Nephron progenitor cell (in vitro differentiated cells): Measurements from ENCODE around the gene UCN2.
A peak's percentile ranks its signal among the peaks of the same experiment; 100 is the strongest.

Source experiments
- DNase-seq: peaks from one replicate; pipeline ENCODE4 v3.0.0; 2021
- H3K27ac Mint-ChIP-seq: 2 replicates; pipeline ENCODE4 v1.8.0; 2021; ENCODE audit warnings: mild to moderate bottlenecking, moderate library complexity, mixed read lengths
- H3K27me3 Mint-ChIP-seq: 2 replicates; pipeline ENCODE4 v1.8.0; 2021; ENCODE audit warnings: mild to moderate bottlenecking, low read depth, mixed read lengths; ENCODE audit not compliant: poor library complexity
- H3K36me3 Mint-ChIP-seq: 2 replicates; pipeline ENCODE4 v1.8.0; 2021; ENCODE audit warnings: low read depth, mixed read lengths
- H3K4me1 Mint-ChIP-seq: 2 replicates; pipeline ENCODE4 v1.8.0; 2021; ENCODE audit warnings: mixed read lengths
- H3K4me3 Mint-ChIP-seq: 2 replicates; pipeline ENCODE4 v1.8.0; 2021; ENCODE audit warnings: mild to moderate bottlenecking, moderate library complexity, mixed read lengths
- H3K9me3 Mint-ChIP-seq: 2 replicates; pipeline ENCODE4 v1.8.0; 2021; ENCODE audit warnings: mild to moderate bottlenecking, moderate library complexity, mixed read lengths
- TF ChIP-seq, protein P1 (sequence below): fragments of 200-600 bp; sonication (generic); IDR thresholded peaks from 2 replicates; pipeline ENCODE4 v1.5.0; 2021; ENCODE audit warnings: antibody characterized with exemption

The UCN2 gene, protein sequence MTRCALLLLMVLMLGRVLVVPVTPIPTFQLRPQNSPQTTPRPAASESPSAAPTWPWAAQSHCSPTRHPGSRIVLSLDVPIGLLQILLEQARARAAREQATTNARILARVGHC

DNA sequence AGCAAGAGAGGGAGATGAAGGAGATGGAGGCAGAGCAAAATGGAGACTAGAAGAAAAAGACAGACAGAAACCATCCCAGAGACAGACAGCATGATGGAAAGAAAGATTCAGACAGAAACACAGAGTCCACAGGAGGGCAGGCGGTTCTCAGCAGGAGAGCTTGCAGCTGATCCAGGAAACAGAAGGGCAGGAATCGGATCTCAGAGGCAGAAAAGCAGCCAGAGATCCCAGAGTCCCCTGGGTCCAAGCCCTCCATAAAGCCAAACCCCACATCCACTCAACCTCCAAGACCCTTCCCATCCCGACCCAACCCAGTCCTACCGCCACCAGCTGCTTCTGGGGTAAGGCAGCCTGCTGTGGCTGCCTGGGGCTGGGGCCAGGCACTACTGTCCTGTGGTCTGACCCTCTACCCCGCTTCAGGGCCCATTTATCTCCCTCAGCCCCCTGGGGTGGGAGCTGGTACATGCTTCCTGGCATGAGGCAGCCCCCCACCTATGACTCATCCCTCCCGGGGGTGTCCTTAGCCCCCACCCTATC lies at the start of gene UCN2:
TSS of gene UCN2 (minus strand) at position 400 of the 537 bp plus-strand sequence. CDS start 657 bp downstream, outside the sequence.
- H3K27me3 Mint-ChIP-seq, result peaks cover 2% of the 10 kb centered on the region
- H3K27ac Mint-ChIP-seq, result peak within 1 kb of the TSS; percentile 75
- no peaks in the 10 kb centered on the region for H3K36me3 Mint-ChIP-seq
- peaks cover 65% of the 10 kb centered on the region for H3K4me1 Mint-ChIP-seq
- H3K4me3 Mint-ChIP-seq, result peak within 1 kb of the TSS; percentile 28
- TF ChIP-seq, protein P1, sequence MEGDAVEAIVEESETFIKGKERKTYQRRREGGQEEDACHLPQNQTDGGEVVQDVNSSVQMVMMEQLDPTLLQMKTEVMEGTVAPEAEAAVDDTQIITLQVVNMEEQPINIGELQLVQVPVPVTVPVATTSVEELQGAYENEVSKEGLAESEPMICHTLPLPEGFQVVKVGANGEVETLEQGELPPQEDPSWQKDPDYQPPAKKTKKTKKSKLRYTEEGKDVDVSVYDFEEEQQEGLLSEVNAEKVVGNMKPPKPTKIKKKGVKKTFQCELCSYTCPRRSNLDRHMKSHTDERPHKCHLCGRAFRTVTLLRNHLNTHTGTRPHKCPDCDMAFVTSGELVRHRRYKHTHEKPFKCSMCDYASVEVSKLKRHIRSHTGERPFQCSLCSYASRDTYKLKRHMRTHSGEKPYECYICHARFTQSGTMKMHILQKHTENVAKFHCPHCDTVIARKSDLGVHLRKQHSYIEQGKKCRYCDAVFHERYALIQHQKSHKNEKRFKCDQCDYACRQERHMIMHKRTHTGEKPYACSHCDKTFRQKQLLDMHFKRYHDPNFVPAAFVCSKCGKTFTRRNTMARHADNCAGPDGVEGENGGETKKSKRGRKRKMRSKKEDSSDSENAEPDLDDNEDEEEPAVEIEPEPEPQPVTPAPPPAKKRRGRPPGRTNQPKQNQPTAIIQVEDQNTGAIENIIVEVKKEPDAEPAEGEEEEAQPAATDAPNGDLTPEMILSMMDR, result no peak
- no peak for DNase-seq
- no peaks in the 10 kb centered on the region for H3K9me3 Mint-ChIP-seq

DNA sequence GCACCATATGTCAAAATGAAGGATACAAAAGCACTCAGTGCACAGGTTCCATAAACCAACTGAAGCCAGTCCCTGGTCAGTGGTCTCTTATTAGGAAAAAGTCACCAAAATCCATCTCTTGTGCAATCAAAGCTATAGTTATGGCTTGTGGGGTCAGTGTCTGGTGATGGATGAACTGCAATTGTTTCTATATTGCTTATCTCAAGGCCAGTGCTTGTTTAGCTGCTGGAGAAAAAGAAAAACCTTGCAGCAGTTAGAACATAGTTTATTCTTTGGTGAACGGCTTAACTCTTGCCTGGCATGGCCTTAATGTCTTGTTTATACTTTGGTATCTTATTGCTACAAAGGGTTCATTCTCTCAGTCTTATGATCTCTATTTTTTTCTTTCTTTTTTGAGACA lies 48.7 kb upstream of the UCN2 start:
- Mint-ChIP-seq H3K27me3 (peaks cover 10% of the 10 kb centered on the region), H3K4me3 (no peak overlapping the region), H3K4me1 (peaks cover 12% of the 10 kb centered on the region), H3K27ac (peak overlapping the region; percentile 63), H3K36me3 (peaks cover 34% of the 10 kb centered on the region), H3K9me3 (peaks cover 9% of the 10 kb centered on the region)
- DNase-seq, result no peak
- TF ChIP-seq, protein P1, result no peak

DNA sequence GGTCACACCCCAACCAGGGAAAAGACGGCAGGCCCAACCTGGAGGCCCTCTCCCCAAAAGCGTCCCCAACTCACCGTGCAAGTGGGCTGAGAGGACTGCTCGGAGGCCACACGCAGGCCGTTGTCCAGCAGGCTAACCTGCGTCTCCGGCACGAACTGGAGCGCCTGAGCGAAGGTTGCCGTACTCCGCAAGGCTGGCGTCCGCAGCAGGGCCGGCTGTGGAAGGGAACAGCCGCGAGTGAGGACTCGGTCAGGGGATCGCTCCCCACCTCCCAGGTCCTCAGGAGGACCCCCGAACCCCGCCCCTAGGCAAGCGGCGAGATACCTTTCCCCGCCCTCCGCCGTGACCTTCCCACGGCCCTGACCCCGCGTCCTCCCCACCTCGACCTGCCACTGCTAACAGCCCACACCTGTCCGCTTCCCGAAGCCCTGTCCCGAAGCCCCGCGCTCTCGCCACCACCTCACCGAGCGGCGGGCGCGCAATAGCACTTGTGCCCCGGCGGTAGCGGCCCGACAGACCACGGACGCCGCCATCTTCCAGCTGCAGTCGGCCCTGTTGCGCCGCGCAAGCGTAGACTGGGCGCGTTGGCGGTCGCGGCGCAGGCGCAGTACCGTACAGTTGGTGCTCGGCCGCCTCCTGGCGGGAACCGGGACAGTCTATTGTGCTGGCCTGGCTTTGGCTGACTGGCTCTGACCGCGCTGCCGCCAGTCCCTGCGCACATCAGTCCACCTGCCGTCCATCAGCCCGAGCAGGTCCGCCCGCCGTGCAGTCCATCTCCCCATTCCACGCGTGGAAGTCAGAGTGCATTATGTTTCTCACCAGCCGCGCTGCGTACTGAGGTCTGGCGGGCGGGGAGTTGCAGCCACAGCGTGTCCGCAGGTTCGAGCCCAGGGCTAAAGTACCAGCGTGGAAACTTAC lies 45.8 kb upstream of the UCN2 start, which contains the start of gene UQCRC1:
TSS of gene UQCRC1 (minus strand) at position 559 of the 918 bp plus-strand sequence. CDS start at position 533, 26 bp downstream.
- peak within 1 kb of the TSS; percentile 96 for H3K4me3 Mint-ChIP-seq
- peak within 1 kb of the TSS; percentile 59 for H3K27ac Mint-ChIP-seq
- DNase-seq, result peak; percentile 95
- peaks cover 7% of the 10 kb centered on the region for H3K27me3 Mint-ChIP-seq
- TF ChIP-seq, protein P1, result peak; percentile 65
- peaks cover 47% of the 10 kb centered on the region for H3K36me3 Mint-ChIP-seq
- H3K9me3 Mint-ChIP-seq, result no peaks in the 10 kb centered on the region
- H3K4me1 Mint-ChIP-seq, result peaks cover 12% of the 10 kb centered on the region

DNA sequence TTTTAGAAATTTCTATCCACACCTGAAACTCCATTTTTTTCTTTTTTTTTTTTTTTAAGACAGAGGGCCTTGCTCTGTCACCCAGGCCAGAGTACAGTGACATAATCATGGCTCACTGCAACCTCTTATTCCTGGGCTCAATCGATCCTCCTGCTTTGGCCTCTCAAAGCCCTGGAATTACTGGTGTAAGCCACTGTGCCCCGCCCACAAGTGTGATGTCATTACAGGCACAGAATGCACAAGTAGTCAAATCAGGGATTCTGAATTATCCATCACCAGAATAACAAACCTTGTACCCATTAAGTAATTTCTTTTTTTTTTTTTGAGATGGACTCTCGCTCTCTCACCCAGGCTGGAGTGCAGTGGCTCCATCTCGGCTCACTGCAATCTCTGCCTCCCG lies 43.9 kb upstream of the UCN2 start:
- H3K27me3 Mint-ChIP-seq, result peaks cover 7% of the 10 kb centered on the region
- H3K36me3 Mint-ChIP-seq, result peaks cover 52% of the 10 kb centered on the region
- DNase-seq, result no peak
- TF ChIP-seq, protein P1, result no peak
- H3K9me3 Mint-ChIP-seq, result no peaks in the 10 kb centered on the region
- no peak overlapping the region for H3K27ac Mint-ChIP-seq
- peak overlapping the region; percentile 96 for H3K4me3 Mint-ChIP-seq
- peaks cover 12% of the 10 kb centered on the region for H3K4me1 Mint-ChIP-seq

DNA sequence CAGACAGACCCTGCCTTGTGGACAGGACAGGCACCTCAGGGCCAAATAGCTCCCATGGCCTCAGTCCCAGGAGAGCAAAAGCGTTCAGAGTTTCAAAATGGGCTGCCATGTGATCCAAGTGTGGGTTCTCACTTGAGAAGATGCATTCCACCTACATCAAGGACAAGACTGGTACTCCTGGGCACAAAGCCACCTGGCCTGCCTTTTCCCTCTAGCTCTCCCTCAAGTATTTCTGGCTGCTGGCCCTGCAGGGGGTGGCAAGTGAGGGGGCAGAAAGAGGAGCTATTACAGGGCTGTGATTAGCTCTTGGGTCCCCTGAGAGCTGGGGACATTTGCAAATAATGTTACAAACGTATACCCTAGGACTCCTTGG lies 38.0 kb upstream of the UCN2 start:
- TF ChIP-seq, protein P1, result no peak
- no peak for DNase-seq
- H3K4me3 Mint-ChIP-seq, result no peak overlapping the region
- no peaks in the 10 kb centered on the region for H3K27me3 Mint-ChIP-seq
- peaks cover 21% of the 10 kb centered on the region for H3K4me1 Mint-ChIP-seq
- H3K27ac Mint-ChIP-seq, result no peak overlapping the region
- no peaks in the 10 kb centered on the region for H3K9me3 Mint-ChIP-seq
- H3K36me3 Mint-ChIP-seq, result peaks cover 65% of the 10 kb centered on the region
